ENCODE measurements around the gene TMEM182.

- TF ChIP-seq, protein P1, sequence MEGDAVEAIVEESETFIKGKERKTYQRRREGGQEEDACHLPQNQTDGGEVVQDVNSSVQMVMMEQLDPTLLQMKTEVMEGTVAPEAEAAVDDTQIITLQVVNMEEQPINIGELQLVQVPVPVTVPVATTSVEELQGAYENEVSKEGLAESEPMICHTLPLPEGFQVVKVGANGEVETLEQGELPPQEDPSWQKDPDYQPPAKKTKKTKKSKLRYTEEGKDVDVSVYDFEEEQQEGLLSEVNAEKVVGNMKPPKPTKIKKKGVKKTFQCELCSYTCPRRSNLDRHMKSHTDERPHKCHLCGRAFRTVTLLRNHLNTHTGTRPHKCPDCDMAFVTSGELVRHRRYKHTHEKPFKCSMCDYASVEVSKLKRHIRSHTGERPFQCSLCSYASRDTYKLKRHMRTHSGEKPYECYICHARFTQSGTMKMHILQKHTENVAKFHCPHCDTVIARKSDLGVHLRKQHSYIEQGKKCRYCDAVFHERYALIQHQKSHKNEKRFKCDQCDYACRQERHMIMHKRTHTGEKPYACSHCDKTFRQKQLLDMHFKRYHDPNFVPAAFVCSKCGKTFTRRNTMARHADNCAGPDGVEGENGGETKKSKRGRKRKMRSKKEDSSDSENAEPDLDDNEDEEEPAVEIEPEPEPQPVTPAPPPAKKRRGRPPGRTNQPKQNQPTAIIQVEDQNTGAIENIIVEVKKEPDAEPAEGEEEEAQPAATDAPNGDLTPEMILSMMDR (IDR thresholded peaks at IDR 0.05), result no peak
- no peak for TF ChIP-seq POLR2A (IDR thresholded peaks at IDR 0.05)
Observed at GRCh38 chr2:102770506-102770905, 8.7 kb downstream of the TMEM182 start.
